GM19468 (cell line): ENCODE measurements around the gene DNAJC6.
"Not testable (repeated sequence)": the region's sequence is repeated elsewhere in the genome, so short reads cannot be mapped to it uniquely, and the experiment has no call there.

ENCODE experiments used
- ATAC-seq: cut with Tn5 transposase; IDR thresholded peaks from one replicate; pipeline ENCODE4 v1.9.1; 2021; ENCODE audit warnings: mild to moderate bottlenecking, moderate library complexity, moderate number of reproducible peaks; ENCODE audit not compliant: unreplicated experiment; ENCODE audit errors: extremely low read depth

Gene DNAJC6

DNA sequence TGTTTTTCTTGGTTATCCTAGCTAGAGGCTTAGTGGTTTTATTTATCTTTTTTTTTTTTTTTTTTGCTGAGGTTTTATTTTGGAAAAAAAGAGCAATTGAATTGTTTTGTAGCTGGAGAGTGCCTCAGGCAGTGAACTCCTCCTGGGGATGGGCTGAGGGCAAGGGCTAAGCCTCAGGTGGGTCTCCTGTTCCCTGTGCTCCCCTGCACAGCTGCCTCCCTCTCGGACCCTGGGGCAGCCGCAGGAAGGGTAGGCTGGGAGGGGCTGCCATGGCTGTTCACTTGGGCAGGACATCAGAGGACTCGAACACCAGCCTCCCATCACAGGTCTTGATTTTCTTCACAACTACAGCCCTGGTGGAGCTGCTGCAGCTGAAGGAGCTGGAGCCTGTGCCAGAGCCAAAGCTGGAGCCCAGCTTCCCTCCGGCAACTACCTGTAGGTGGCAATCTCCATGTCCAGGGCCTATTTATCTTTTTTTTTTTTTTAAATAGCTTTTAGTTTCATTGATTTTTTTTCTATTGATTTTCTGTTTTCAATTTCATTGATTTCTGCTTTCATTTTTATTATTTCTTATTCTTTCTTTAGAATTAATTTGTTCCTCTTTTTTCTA is 140.0 kb downstream of the DNAJC6 start:
- no peak for ATAC-seq

DNA sequence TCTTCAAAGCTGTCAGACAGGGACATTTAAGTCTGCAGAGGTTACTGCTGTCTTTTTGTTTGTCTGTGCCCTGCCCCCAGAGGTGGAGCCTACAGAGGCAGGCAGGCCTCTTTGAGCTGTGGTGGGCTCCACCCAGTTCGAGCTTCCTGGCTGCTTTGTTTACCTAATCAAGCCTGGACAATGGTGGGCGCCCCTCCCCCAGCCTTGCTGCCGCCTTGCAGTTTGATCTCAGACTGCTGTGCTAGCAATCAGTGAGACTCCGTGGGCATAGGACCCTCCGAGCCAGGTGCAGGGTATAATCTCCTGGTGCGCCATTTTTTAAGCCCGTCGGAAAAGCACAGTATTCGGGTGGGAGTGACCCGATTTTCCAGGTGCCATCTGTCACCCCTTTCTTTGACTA is 146.3 kb downstream of the DNAJC6 start:
- ATAC-seq = not testable (repeated sequence)

DNA sequence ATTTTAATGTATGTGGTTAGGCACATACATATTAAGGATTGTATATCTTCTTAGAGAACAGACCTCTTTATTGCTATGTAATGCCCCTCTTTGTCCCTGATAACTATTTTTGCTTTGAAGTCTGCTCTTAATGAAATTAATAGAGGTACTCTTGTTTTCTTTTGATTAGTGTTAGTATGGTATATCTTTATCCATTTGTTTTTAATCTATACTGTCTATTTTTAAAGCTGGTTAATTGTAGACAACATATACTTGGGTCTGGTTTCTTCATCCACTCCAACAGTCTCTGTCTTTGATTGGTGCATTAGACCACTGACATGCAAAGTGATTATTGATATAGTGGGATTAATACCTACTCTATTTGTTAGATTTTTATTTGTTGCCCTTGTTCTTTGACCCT is 147.1 kb downstream of the DNAJC6 start:
- no peak for ATAC-seq

DNA sequence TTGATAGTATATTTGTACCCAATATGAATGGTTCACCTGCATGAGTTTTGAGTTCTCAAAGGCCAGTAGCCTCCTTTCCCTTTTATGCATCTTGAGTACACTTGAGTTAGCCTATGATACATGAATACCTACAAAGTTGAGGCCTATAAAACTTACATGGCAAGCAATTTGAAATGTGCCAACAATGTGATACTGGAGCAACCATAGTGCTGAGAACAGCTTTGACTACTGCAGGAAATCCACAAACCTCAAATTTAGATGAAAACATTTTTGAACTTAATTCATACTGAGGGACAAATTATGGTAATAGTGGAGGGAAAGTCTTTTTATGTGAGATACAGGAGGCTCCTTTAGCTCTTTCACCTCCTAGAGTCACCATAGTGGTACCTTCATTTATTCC is 148.5 kb downstream of the DNAJC6 start:
- no peak for ATAC-seq

DNA sequence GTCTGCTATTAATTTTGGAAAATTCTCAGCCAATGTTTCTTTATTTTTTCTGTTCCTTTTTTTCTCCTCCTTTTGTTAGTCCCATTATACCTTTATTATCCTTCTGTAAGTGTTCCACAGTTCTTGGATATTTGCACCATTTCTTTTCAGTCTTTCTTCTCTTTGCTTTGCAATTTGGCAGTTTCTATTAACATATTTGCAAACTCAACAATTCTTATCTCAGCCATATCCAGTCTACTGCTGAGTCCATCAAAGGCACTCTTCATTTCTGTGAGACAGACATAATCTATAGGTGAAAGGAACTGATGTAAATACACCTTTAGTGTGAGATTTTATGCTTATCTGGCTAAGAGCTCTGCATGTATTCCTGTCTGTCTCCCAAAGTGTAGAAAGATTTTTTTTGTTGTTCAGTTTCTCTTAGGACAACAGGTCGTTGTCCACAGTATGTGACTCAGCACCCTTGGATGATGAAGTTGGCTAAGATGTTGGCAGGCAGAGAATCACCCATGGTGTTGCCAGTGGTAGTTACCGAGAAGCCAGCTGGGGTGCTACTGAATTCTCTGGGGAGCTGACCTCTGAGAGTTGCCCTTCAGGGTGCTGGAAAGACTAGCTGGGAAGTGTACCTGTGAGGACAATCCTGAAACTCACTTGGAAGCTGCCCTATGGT is 149.5 kb downstream of the DNAJC6 start:
- no peak for ATAC-seq

DNA sequence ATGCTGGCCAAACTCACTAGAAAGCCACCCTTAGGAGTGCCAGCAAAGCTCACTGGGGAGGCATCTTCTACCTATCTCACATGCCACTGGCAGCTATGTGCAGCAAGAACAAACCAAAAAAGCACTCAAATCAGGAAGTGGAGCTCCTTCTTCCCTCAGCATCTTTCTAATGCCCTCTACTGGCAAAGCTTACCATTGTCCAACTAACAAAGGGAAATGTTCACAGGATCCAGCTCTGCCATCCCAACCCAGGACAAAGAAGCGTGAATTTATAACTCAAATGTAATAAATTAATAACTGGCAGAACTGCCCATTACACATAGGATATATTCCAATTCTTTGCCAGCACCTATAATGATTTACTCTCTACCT is 150.0 kb downstream of the DNAJC6 start:
- no peak for ATAC-seq
